Islet precursor cell (in vitro differentiated cells): ENCODE results near the gene HS1BP3.

Experiments
- DNase-seq: peaks from one replicate; pipeline ENCODE4 v3.0.0-alpha.2; 2018

The HS1BP3 gene

DNA sequence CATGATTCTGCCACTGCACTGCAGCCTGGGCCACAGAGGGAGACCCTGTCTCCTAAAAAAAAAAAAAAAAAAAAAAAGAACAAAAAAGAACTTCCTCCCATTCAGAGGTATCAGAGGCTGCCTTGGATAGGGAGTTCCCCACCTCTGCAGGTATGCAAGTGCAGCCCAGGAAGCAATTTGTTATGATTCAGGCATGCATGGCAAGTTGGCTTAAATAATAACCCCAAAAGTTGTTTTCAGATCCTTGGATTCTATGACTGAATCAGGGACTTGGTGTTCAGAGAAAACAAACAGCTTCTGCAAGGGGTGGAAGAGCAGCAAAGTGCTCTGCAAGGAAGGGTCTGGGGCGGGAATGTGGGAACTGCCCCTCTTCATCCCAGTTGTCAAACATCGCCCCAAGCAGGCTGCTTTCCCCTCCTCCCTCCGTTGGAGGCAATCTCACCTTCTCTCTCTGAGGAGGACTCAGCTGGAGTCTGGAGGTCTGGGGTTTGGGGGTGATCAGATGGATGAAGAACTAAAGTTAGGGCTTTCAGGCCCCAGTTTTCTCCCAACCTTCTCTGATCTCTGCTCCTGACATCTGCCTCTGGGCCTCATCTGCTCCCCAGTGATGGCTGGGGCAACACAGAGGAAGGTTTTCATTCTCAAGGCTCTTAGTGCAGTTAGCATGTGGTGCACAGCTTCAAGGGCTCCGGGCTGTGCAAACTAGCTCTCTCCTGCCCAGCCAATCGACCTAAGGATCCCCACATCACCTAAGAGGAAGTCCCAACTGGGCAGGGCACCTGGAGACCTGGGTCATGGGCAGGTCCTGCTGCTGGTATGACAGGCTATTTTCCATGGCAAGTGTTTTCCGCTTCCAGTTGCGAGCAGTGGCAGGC is 12.5 kb upstream of the HS1BP3 start:
- DNase-seq: no peak

DNA sequence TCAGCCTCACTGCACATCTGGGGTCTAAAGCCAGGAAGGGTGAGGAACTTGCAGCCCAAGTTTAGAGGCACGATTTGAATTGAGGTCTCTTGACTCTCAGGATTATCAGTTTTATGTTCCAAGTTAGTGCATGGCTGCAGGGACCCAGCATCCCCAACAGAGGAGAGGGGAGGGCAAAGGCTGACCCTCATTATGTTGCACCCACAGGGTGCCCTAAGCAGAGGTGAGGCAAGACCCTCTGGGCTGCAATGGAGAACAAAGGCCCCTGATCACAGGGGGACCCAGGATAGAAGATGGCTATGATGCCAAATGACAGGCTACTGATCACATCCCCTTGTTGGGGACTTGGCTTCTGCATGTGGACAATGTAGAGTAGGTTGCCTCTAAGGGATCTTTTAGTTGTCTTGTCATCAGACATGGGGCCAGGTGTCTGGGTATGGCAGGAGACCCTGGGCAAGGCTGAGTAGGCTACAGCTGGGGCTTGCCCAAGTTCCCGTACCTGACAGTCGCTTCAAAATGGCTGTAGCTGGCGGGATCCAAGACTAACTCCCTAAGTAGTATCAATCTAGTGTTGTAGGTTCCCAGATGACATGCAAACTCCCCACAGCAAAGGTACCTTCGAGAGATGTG is 11.5 kb upstream of the HS1BP3 start:
- no peak for DNase-seq

GRCh38 chr2:20661421-20662307 is 10.8 kb upstream of the HS1BP3 start:
- peak; percentile 89 for DNase-seq

DNA sequence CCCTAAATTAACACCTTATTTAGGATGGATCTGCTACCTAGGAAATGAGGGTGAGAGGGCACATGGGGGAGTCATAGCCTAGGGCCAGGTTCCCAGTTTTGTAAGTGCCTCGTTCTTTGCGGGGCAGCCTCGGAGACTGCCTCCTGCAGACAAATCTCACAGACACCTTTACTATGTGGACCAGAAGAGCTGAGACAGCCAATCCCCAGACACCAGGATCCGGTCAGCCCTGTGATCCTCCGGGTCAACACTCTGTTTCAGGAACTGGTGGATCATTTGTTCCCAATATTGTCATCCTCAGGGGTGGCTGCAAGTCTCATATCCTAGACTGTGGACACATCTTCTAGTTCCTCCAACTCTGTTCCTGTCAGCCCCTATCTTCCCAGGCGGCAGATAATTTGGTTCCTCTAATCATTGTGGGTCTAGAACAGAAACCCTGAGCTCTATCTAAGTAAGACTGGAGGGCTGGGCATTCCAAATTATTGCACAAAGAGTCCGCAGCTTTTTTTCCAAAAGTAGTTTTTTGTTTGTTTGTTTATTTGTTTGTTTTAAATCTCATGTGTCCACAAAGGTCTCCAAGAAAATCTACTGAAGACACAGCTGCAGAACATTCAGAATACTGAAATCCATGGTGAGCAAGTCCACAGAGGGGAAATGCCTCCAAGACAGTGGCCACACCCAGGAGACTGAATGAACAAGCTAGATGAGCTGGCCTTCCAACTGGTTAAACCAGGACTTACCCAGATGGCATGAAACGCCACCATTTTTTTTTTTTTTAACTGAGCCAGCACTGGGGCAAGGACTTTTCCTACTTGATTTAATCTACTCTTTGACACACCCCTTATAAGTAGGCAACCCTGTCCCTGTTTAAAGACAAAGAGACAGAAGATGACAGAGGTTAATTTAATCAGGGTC is 9.9 kb upstream of the HS1BP3 start:
- DNase-seq: no peak

- no peak for DNase-seq
Measured at GRCh38 chr2:20657522-20658235, 6.8 kb upstream of the HS1BP3 start.

GRCh38 chr2:20656561-20656960 is 5.7 kb upstream of the HS1BP3 start:
- DNase-seq: no peak

GRCh38 chr2:20654535-20654813 is 3.6 kb upstream of the HS1BP3 start:
- DNase-seq: no peak

DNA sequence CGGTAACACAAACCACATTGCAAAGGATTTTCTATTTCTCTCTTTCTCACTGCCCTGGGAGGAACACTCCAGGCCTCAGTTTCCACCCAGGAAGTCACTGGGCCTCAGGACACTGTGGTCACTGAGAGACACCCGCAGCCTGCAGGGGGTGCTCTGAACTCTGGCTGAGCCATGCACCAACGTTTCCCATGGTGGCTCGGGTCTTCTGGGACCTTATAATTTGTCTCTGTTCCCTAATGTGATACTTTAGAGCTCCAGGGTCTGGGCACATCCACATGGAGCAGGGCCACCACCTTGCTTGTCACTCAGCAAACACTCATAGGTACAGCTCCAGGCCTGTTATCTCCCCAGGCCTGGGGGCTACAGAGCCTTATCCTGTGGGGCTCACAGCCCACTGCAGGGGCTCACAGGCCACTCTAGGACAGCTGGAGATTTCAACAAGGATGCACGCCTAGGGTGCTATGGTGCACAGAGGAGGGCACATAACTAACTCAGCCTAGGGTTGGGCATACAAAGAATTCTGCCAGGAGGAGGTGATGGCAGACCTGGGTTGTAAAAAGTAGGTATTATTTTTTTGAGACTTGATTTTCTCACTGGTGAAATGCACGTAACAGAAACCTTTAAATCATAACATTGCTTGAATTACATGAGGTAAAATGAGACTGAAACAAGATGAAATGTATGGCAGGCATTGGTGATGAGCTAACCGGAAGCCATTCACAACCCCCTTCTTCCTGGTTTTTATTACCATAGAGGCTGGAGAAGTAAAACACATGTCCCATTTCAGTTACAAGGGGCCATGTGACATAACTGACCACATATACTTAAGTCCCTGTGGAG is 3.0 kb upstream of the HS1BP3 start:
- DNase-seq: no peak

- DNase-seq: no peak
Measured at GRCh38 chr2:20652673-20653575, 2.0 kb upstream of the HS1BP3 start.

- no peak for DNase-seq
Measured at GRCh38 chr2:20652141-20652540, 1.2 kb upstream of the HS1BP3 start.

DNA sequence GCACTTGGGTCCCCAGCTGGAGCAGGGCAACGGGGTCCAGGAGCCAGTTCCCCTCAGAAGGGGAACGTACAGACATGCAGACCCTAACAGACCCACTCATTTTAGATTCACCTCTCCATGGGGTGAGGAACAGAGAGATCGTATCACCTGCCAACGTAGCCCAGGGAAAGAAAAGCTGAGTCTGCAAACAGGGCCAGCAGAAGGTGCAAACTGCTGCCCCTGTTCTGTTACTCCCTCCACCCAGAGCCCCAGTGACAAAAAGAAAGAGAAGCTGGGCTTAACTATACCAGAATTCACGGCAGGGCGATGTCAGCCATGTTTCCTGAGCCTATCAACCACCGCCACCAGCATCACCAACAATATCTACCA is 817 bp upstream of the HS1BP3 start:
- no peak for DNase-seq

GRCh38 chr2:20650393-20650876 is 463 bp downstream of the HS1BP3 start:
- DNase-seq: no peak

- DNase-seq: no peak
Measured at GRCh38 chr2:20649976-20650375, 922 bp downstream of the HS1BP3 start.

DNA sequence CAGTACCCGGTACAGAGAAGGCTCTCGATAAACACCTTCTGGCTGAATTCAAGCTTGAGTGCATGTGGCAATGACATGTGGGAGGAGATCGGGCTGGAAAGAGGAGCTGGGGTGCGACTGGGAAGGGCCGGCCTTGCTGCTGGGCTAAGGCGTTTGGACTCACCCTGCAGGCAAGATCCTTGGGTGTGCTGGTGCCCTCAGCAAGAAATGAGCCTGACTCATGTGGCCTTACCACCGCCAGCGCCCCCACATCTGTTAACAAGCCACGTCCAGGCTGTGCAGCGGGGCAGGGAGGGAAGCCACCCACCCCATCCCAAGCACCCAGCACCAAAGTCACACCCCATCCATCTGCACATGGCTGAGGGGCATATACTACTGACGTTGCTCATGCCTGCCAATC is 1.3 kb downstream of the HS1BP3 start:
- DNase-seq: no peak

DNA sequence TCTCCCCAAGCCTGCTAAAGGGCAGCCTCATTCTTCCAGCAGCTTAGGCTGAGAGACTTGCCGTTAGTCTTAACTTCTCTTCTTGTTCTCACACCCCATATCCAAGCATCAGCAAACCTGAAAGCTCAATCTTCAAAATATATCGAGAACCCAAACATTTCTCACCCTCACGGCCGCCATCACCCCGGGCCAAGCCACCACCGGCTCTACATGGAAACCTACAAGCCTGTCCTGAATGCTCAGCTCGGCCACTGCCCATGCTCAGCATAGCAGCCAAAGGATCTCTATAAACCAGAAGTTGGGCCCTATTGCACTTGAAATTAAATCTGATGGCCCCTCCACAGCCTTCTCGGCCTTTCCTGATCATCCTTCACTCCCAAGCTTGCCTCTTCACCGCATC is 2.1 kb downstream of the HS1BP3 start:
- DNase-seq: no peak

GRCh38 chr2:20648206-20648605 is 2.7 kb downstream of the HS1BP3 start:
- no peak for DNase-seq

- no peak for DNase-seq
Measured at GRCh38 chr2:20647738-20648137, 3.2 kb downstream of the HS1BP3 start.

- DNase-seq: no peak
Measured at GRCh38 chr2:20647211-20647610, 3.7 kb downstream of the HS1BP3 start.

- no peak for DNase-seq
Measured at GRCh38 chr2:20646446-20646845, 4.5 kb downstream of the HS1BP3 start.

- no peak for DNase-seq
Measured at GRCh38 chr2:20645761-20646160, 5.1 kb downstream of the HS1BP3 start.
